MM.1S (cell line): ENCODE results near the gene SMC3.

Source experiments
- EZH2 ChIP-seq: fragments of 300-600 bp; sonication (generic); optimal IDR thresholded peaks from 2 replicates; pipeline ENCODE3; 2017; ENCODE audit warnings: low read depth, mild to moderate bottlenecking, antibody characterized with exemption, low read length, mixed read lengths
- TF ChIP-seq, protein P1 (sequence below): fragments of 300-600 bp; sonication (generic); IDR thresholded peaks from 2 replicates; pipeline ENCODE4 v1.5.1; 2016; ENCODE audit warnings: antibody characterized with exemption, low read length, mixed read lengths

DNA sequence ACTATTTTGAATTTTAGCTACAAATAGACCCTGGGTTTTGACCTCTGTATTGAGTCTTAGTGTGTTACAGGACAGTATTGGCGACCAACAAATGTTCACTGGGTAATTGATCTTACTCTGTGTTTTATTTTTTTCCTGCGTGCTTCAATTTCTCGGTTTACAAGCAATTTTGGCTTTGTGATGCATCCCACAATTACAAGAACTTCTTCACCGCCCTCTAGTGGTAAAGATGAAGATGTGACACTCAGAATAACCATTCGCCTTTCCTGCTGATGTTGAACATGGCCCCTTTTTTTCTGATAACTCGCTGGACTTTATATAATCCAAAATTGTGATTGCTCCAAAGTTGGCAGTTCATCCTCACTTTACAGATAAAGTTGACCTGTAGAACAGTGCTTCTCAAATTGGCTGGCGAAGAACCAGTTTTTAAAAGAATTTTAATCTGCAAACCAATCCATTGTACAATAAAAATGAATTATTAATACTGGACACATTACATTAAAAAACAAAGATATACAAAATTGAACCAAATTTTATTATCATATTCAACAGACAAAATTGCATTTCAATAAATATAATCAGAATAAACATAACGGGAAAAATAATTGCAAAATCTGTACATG is 20.2 kb upstream of the SMC3 start:
- TF ChIP-seq, protein P1, sequence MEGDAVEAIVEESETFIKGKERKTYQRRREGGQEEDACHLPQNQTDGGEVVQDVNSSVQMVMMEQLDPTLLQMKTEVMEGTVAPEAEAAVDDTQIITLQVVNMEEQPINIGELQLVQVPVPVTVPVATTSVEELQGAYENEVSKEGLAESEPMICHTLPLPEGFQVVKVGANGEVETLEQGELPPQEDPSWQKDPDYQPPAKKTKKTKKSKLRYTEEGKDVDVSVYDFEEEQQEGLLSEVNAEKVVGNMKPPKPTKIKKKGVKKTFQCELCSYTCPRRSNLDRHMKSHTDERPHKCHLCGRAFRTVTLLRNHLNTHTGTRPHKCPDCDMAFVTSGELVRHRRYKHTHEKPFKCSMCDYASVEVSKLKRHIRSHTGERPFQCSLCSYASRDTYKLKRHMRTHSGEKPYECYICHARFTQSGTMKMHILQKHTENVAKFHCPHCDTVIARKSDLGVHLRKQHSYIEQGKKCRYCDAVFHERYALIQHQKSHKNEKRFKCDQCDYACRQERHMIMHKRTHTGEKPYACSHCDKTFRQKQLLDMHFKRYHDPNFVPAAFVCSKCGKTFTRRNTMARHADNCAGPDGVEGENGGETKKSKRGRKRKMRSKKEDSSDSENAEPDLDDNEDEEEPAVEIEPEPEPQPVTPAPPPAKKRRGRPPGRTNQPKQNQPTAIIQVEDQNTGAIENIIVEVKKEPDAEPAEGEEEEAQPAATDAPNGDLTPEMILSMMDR, result peak; percentile 75
- TF ChIP-seq EZH2, result no peak
